Measurements from ENCODE around the gene SLC8A1.

DNA sequence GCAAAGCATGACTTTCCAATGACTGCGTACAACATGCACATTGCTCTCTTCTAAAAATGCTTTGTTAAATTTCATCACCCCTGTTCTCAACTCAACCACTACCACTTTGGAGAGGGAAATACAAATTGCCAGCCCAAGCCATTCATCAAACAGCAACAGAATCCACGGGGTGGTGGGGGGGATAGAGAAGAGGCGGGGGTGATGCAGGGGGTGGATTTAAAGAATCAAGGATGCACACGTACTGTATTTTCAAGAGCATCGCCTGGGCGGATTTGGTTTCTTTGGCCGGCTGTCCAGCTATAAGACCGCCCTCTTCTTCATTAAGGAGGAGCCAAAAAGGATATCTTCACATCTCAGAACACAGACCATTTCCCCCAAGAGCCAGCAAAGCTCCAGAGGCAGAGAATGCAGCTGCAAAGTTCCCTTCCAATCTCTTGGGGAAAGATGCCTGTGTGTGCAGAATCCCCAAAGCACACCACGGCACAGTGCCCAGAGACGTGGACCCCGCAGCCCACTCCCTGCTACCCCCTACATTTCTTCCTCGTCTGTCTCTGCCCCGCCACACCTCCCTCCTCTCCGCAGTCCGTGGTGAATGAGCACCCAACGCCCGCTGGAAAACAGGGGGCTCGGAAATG lies 977 bp downstream of the SLC8A1 start:
- TF ChIP-seq, protein P1, sequence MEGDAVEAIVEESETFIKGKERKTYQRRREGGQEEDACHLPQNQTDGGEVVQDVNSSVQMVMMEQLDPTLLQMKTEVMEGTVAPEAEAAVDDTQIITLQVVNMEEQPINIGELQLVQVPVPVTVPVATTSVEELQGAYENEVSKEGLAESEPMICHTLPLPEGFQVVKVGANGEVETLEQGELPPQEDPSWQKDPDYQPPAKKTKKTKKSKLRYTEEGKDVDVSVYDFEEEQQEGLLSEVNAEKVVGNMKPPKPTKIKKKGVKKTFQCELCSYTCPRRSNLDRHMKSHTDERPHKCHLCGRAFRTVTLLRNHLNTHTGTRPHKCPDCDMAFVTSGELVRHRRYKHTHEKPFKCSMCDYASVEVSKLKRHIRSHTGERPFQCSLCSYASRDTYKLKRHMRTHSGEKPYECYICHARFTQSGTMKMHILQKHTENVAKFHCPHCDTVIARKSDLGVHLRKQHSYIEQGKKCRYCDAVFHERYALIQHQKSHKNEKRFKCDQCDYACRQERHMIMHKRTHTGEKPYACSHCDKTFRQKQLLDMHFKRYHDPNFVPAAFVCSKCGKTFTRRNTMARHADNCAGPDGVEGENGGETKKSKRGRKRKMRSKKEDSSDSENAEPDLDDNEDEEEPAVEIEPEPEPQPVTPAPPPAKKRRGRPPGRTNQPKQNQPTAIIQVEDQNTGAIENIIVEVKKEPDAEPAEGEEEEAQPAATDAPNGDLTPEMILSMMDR (IDR thresholded peaks at IDR 0.05), result no peak
- TF ChIP-seq POLR2A (IDR thresholded peaks at IDR 0.05), result no peak

All from testis (tissue), 2 donors.